ENCODE results near the gene EIF4G1. TPM values are rescaled to one million over a fixed set of nuclear protein-coding genes. Genes with fewer than 3 reads are reported as not detected.

The EIF4G1 gene
- total and polyA plus RNA-seq, 2 of the 4 experiments (the other 2 are of a cell fraction) = 225 to 274 TPM

GRCh38 chr3:184373422-184373821 lies 59.0 kb downstream of the EIF4G1 start:
- Histone ChIP-seq H3K27me3 (ENCODE audit: control insufficient read depth, insufficient read depth, low read length) (peaks cover 43% of the 10 kb centered on the region), H3K4me2 (ENCODE audit: low read depth, low read length) (no peak overlapping the region), H3K36me3 (ENCODE audit: control insufficient read depth, insufficient read depth, low read length) (peaks cover 3% of the 10 kb centered on the region), H3K79me1 (ENCODE audit: low read depth in 1 of 2, low read length in 2 of 2) (no peaks in the 10 kb centered on the region), H3K27ac (ENCODE audit: insufficient read depth, low read length) (no peak overlapping the region), H2BK20ac (ENCODE audit: low read depth, low read length) (no peak overlapping the region), H2AK9ac (replicated peaks; ENCODE audit: low read depth, low read length, poor library complexity) (no peak overlapping the region), H3K18ac (ENCODE audit: low read depth, low read length) (no peak overlapping the region), H4K8ac (ENCODE audit: low read depth in 2 of 2, low read length in 2 of 2) (no peak overlapping the region), H3K9me3 (ENCODE audit: control insufficient read depth, insufficient read depth, low read length) (no peaks in the 10 kb centered on the region), H3K14ac (replicated peaks; ENCODE audit: low read depth, low read length) (no peak overlapping the region), H3K4me3 (ENCODE audit: insufficient read depth, low read depth, low read length) (no peak overlapping the region), H3K9ac (ENCODE audit: low read depth, low read length) (no peak overlapping the region), H2BK5ac (ENCODE audit: low read depth, low read length, poor library complexity, severe bottlenecking) (no peak overlapping the region), H4K20me1 (ENCODE audit: insufficient read depth, low read length) (peaks cover 5% of the 10 kb centered on the region; the same call in 1 of the 2 replicates), H3K23ac (ENCODE audit: low read depth, low read length) (no peak overlapping the region), H2BK15ac (ENCODE audit: low read depth, low read length) (no peak overlapping the region), H3K4ac (ENCODE audit: low read depth, low read length) (no peak overlapping the region), H2AFZ (replicated peaks; ENCODE audit: low read length, poor library complexity) (no peak overlapping the region), H2AK5ac (ENCODE audit: low read depth, low read length) (no peak overlapping the region), H4K91ac (ENCODE audit: insufficient read depth, low read depth, low read length) (no peak overlapping the region), H3K9me1 (ENCODE audit: insufficient read depth, low read length) (no peaks in the 10 kb centered on the region), H4K5ac (ENCODE audit: low read depth, low read length) (no peak overlapping the region), H3K56ac (ENCODE audit: extremely low read depth, insufficient read depth, low read length) (no peak overlapping the region), H2BK120ac (ENCODE audit: low read depth, low read length) (no peak overlapping the region), H3K4me1 (ENCODE audit: control insufficient read depth, insufficient read depth, low read length) (0 out of 2 replicates have a peak, but pooled peaks cover 4% of the 10 kb centered on the region)
- DNase-seq (no peak), ATAC-seq (ENCODE audit: low read depth) (no peak)
- BruUV-seq (replicated peaks) = no TSS peak
- in situ Hi-C loops (cut with MboI; ENCODE audit: low sequenced_read_pairs) (loop anchor here (5.0 to 10.0 kb wide), 3 partner anchors 159 to 431 kb away; no protein-coding TSS in a partner anchor), dilution Hi-C loops (cut with HindIII; ENCODE audit: low sequenced_read_pairs, unreplicated experiment) (loop anchor here (25.0 kb wide), 1 partner anchor 164 kb away; no protein-coding TSS in a partner anchor), intact Hi-C loops (cut with micrococcal nuclease) (loop anchor here (5.0 kb wide), 2 partner anchors 404 to 429 kb away; no protein-coding TSS in a partner anchor)
- ChIA-PET POLR2A (ENCODE audit: unreplicated experiment) (no interaction called here), CTCF (no interaction called here)
- 69% methylated on average over 3 of the region's 6 CpGs; no CpG with 5 or more reads in 1 of the 2 experiments for WGBS, 2 experiments (ENCODE audit: extremely low coverage in 2 of 2, insufficient read length in 1 of 2)
- TF ChIP-seq CHD1 (IDR thresholded peaks at IDR 0.05; ENCODE audit: low read depth, low read length) = no peak
- TF ChIP-seq RCOR1 (IDR thresholded peaks at IDR 0.05; ENCODE audit: insufficient replicate concordance, low read length) = no peak
- TF ChIP-seq POLR2A (IDR thresholded peaks at IDR 0.05; ENCODE audit: low read depth, low read length) = no peak
- no peak for TF ChIP-seq RFX5 (IDR thresholded peaks at IDR 0.05; ENCODE audit: low read depth, low read length)
- TF ChIP-seq ELK1 (IDR thresholded peaks at IDR 0.05; ENCODE audit: borderline replicate concordance, low read depth, low read length) = no peak
- no peak for TF ChIP-seq SMC3 (IDR thresholded peaks at IDR 0.05; ENCODE audit: low read depth, low read length)
- TF ChIP-seq NFE2L2 (IDR thresholded peaks at IDR 0.05; ENCODE audit: low read depth, low read length) = no peak
- no peak for TF ChIP-seq CTCF (conservative IDR thresholded peaks at IDR 0.05; ENCODE audit: low read depth, low read length)
- no peak for TF ChIP-seq MXI1 (IDR thresholded peaks at IDR 0.05; ENCODE audit: borderline replicate concordance, low read depth, low read length)
- TF ChIP-seq CEBPB (IDR thresholded peaks at IDR 0.05; ENCODE audit: low read depth, low read length) = no peak
- TF ChIP-seq USF2 (IDR thresholded peaks at IDR 0.05; ENCODE audit: low read depth, low read length) = no peak
- no peak for TF ChIP-seq MAFK (IDR thresholded peaks at IDR 0.05; ENCODE audit: low read depth, low read length)
- TF ChIP-seq BHLHE40 (IDR thresholded peaks at IDR 0.05; ENCODE audit: low read depth, low read length) = no peak
- TF ChIP-seq RAD21 (IDR thresholded peaks at IDR 0.05; ENCODE audit: low read length) = no peak
- no peak for TF ChIP-seq FOS (IDR thresholded peaks at IDR 0.05; ENCODE audit: low read depth, low read length)
- no peak for TF ChIP-seq MAZ (IDR thresholded peaks at IDR 0.05; ENCODE audit: borderline replicate concordance, low read depth, low read length)

Measured in IMR-90 (cell line).